ENCODE results near the gene CHTF8. TPM values are rescaled to one million over a fixed set of nuclear protein-coding genes. Genes with fewer than 3 reads are reported as not detected.

CHTF8 gene
- total and polyA plus RNA-seq, 10 of the 15 experiments (the other 5 are each of a cell fraction or from before 2014, with no cell fraction given), result 18.5 to 159 (median 102) TPM

GRCh38 chr16:69108064-69108904 is 24.1 kb downstream of the CHTF8 start:
- DNase-seq (ENCODE audit: low read depth, low spot score) (no peak), ATAC-seq (no peak), FAIRE-seq (no peak)
- no peak overlapping the region for H3K4me3 ChIP-seq
- TF ChIP-seq SMAD5 (IDR thresholded peaks at IDR 0.05; ENCODE audit: low read depth) (no peak), RCOR1 (conservative IDR thresholded peaks at IDR 0.05; ENCODE audit: low read depth, low read length) (no peak), TARDBP (IDR thresholded peaks at IDR 0.05; ENCODE audit: borderline replicate concordance) (no peak), JUND (IDR thresholded peaks at IDR 0.05; ENCODE audit: low read depth, low read length) (no peak), PKNOX1 (IDR thresholded peaks at IDR 0.05) (no peak), YY1 (IDR thresholded peaks at IDR 0.05; ENCODE audit: low read depth, low read length) (no peak), SUZ12 (IDR thresholded peaks at IDR 0.05; ENCODE audit: unreplicated experiment) (no peak), ETV6 (conservative IDR thresholded peaks at IDR 0.05 in 1 of 2, IDR thresholded peaks at IDR 0.05 in 1 of 2; ENCODE audit: borderline replicate concordance in 1 of 2, low read depth in 1 of 2) (no peak), FOS (IDR thresholded peaks at IDR 0.05; ENCODE audit: borderline replicate concordance, extremely low read depth, insufficient read length) (no peak), IKZF2 (IDR thresholded peaks at IDR 0.05) (no peak), JUNB (IDR thresholded peaks at IDR 0.05) (no peak), BCLAF1 (IDR thresholded peaks at IDR 0.05) (no peak), SMARCA5 (IDR thresholded peaks at IDR 0.05) (no peak), PAX8 (IDR thresholded peaks at IDR 0.05) (no peak), ZZZ3 (IDR thresholded peaks at IDR 0.05; ENCODE audit: control insufficient read depth, insufficient read length, low read depth) (no peak), STAT1 (conservative IDR thresholded peaks at IDR 0.05) (no peak), HCFC1 (IDR thresholded peaks at IDR 0.05; ENCODE audit: low read length) (no peak), EGR1 (IDR thresholded peaks at IDR 0.05; ENCODE audit: borderline replicate concordance in 1 of 2, low read depth in 2 of 2, low read length in 2 of 2) (no peak), RAD21 (IDR thresholded peaks at IDR 0.05; ENCODE audit: insufficient read depth, low read depth, low read length) (no peak)
- intact Hi-C loops (cut with micrococcal nuclease; ENCODE audit: unreplicated experiment), result no loop called here
- no peak overlapping the region for H2AFZ ChIP-seq (ENCODE audit: control insufficient read depth, low read depth, low read length)
- 92% methylated on average over 9 of the region's 9 CpGs for WGBS (ENCODE audit: insufficient coverage, insufficient replicate concordance, low lambda C conversion rate, missing lambda C conversion rate)
- H3K9ac ChIP-seq (ENCODE audit: control insufficient read depth, insufficient read depth, low read length), result no peak overlapping the region
- H3K27me3 ChIP-seq (replicated peaks in 1 of 2; ENCODE audit: control insufficient read depth in 2 of 2, insufficient read depth in 2 of 2, low read length in 1 of 2), result peaks cover 1 to 3% of the 10 kb centered on the region in 2 experiments; a peak in 2 of 4 replicates
- ChIA-PET CTCF (interaction anchor here (0.7 to 1.6 kb wide), 3 partner anchors 16 to 149 kb away, joined by 3 to 7 read pairs (median 4); no protein-coding TSS in a partner anchor), RAD21 (ENCODE audit: unreplicated experiment) (no interaction called here), SMC1A (ENCODE audit: uncharacterized antibody, unreplicated experiment) (interaction anchor here (0.6 kb wide), 2 partner anchors 743 to 818 kb away, joined by 3 to 4 read pairs; no protein-coding TSS in a partner anchor), POLR2A (no interaction called here)
- peaks cover 6% of the 10 kb centered on the region for H3K4me1 ChIP-seq (ENCODE audit: control insufficient read depth, insufficient read depth, low read length)
- BruUV-seq (replicated peaks), result no TSS peak
- no peaks in the 10 kb centered on the region for H3K79me2 ChIP-seq (ENCODE audit: control insufficient read depth, insufficient read depth, low read length)
- H3K36me3 ChIP-seq (ENCODE audit: control insufficient read depth in 2 of 2, insufficient read depth in 2 of 2, low read length in 1 of 2), result no peaks in the 10 kb centered on the region
- H3K27ac ChIP-seq (ENCODE audit: control insufficient read depth, insufficient read depth), result no peak overlapping the region
- H3K9me3 ChIP-seq (replicated peaks; ENCODE audit: control insufficient read depth, insufficient read depth, low read length), result no peaks in the 10 kb centered on the region
- H3K4me2 ChIP-seq (ENCODE audit: control insufficient read depth, insufficient read depth), result no peak overlapping the region
- in situ Hi-C loops (cut with MboI), result no loop called here
- no peaks in the 10 kb centered on the region for H4K20me1 ChIP-seq (ENCODE audit: control insufficient read depth, insufficient read depth)

Data from GM12878 (cell line).